H1 (cell line): ENCODE results near the gene ZNF398. TPM values are rescaled to one million over a fixed set of nuclear protein-coding genes. Genes with fewer than 3 reads are reported as not detected.

Experiments used
- CTCF ChIA-PET: fragments of 300-600 bp; sonication (Branson Sonifier 250); formaldehyde crosslinking; loops from one replicate; lab custom pipeline; 2021; ENCODE audit not compliant: partially characterized antibody; lab: Charles Lee
- POLR2A ChIA-PET: fragments of 300-600 bp; sonication (Branson Sonifier 250); formaldehyde crosslinking; loops from one replicate; lab custom pipeline; 2021; ENCODE audit warnings: inconsistent platforms; ENCODE audit not compliant: partially characterized antibody; lab: Charles Lee
- DNase-seq, 2 experiments: peaks; one replicate each; pipeline versions ENCODE4 v3.0.0 to v3.0.0-alpha.2; 2010 to 2022; ENCODE audit warnings: low spot score in 2 of 2, low read depth in 1 of 2, mixed read lengths in 1 of 2
- FAIRE-seq: peaks from 2 replicates; lab custom pipeline; 2011; peaks lifted over from hg19 to GRCh38; lab: Jason Lieb, UNC
- H2AFZ ChIP-seq: 2 replicates; pipeline ENCODE4 v1.8.1; 2012; ENCODE audit warnings: low read length, inconsistent platforms
- H2AK5ac ChIP-seq: 2 replicates; pipeline ENCODE4 v1.6.1; 2013; ENCODE audit warnings: low read depth, low read length
- H2BK120ac ChIP-seq: replicated peaks from 2 replicates; pipeline ENCODE3; 2013; ENCODE audit warnings: low read depth, low read length, inconsistent platforms
- H2BK12ac ChIP-seq: 2 replicates; pipeline ENCODE4 v1.6.1; 2013; ENCODE audit warnings: low read depth, low read length
- H2BK15ac ChIP-seq: 2 replicates; pipeline ENCODE4 v1.6.1; 2013; ENCODE audit warnings: low read length
- H2BK20ac ChIP-seq: 2 replicates; pipeline ENCODE4 v1.6.1; 2013; ENCODE audit warnings: low read length
- H2BK5ac ChIP-seq: 2 replicates; pipeline ENCODE4 v1.6.1; 2013; ENCODE audit warnings: low read depth, low read length
- H3K14ac ChIP-seq: 2 replicates; pipeline ENCODE4 v1.6.1; 2013; ENCODE audit warnings: inconsistent platforms; ENCODE audit not compliant: insufficient read length
- H3K18ac ChIP-seq: 2 replicates; pipeline ENCODE4 v1.6.1; 2013; ENCODE audit warnings: low read length; ENCODE audit errors: extremely low read depth
- H3K23ac ChIP-seq: 2 replicates; pipeline ENCODE4 v1.6.1; 2013; ENCODE audit warnings: inconsistent platforms; ENCODE audit not compliant: insufficient read length
- H3K23me2 ChIP-seq: 2 replicates; pipeline ENCODE4 v1.6.1; 2013; ENCODE audit warnings: low read depth, low read length
- H3K27ac ChIP-seq: 2 replicates; pipeline ENCODE4 v1.6.1; 2011; ENCODE audit warnings: low read depth, low read length, inconsistent platforms
- H3K27me3 ChIP-seq, 4 experiments: replicated peaks in 1 of 4; 1 replicate in 1 of 4; 2 replicates in 3 of 4; pipeline versions ENCODE4 v1.6.1 to v1.8.1; 2011 to 2013; ENCODE audit warnings: low read length in 3 of 4, mild to moderate bottlenecking in 3 of 4, inconsistent platforms in 2 of 4, mixed read lengths in 2 of 4, moderate library complexity in 1 of 4; ENCODE audit not compliant: control insufficient read depth in 3 of 4, insufficient read depth in 3 of 4; ENCODE audit errors: extremely low read depth in 1 of 4
- H3K36me3 ChIP-seq, 4 experiments: 2 replicates each; pipeline versions ENCODE4 v1.6.1 to v1.8.1; 2011 to 2013; ENCODE audit warnings: mild to moderate bottlenecking in 4 of 4, low read length in 3 of 4, moderate library complexity in 2 of 4, control low read depth in 1 of 4, inconsistent platforms in 1 of 4; ENCODE audit not compliant: insufficient read depth in 4 of 4, control insufficient read depth in 2 of 4
- H3K4ac ChIP-seq: replicated peaks from 2 replicates; pipeline ENCODE3; 2013; ENCODE audit warnings: low read length, low read depth, mixed read lengths, inconsistent platforms; ENCODE audit not compliant: insufficient read length
- H3K4me1 ChIP-seq, 4 experiments: replicated peaks in 1 of 4; 1 replicate in 1 of 4; 2 replicates in 3 of 4; pipeline versions ENCODE4 v1.6.1 to v1.8.1; 2011 to 2013; ENCODE audit warnings: low read length in 3 of 4, inconsistent platforms in 2 of 4, mixed read lengths in 1 of 4; ENCODE audit not compliant: insufficient read depth in 4 of 4, control insufficient read depth in 3 of 4
- H3K4me2 ChIP-seq, 2 experiments: 2 replicates each; pipeline versions ENCODE4 v1.6.1 to v1.8.1; 2011 to 2013; ENCODE audit warnings: low read depth in 2 of 2, low read length in 2 of 2, control low read depth in 1 of 2, inconsistent platforms in 1 of 2, mild to moderate bottlenecking in 1 of 2; ENCODE audit not compliant: insufficient read depth in 1 of 2
- H3K4me3 ChIP-seq, 4 experiments: fragments of 200-600, 300-600 bp in 1 of 4; sonication (generic), shearing (Covaris generic), sonication (Bioruptor Twin) in 1 of 4; 2 replicates each; pipeline versions ENCODE4 v1.5.1 to v1.8.1; 2011 to 2016; ENCODE audit warnings: low read length in 4 of 4, low read depth in 3 of 4, control low read depth in 2 of 4, inconsistent platforms in 2 of 4, mild to moderate bottlenecking in 2 of 4, mixed read lengths in 1 of 4, moderate library complexity in 1 of 4; ENCODE audit not compliant: insufficient read depth in 2 of 4; ENCODE audit errors: extremely low read depth in 1 of 4
- H3K56ac ChIP-seq: replicated peaks from 2 replicates; pipeline ENCODE3; 2013; ENCODE audit warnings: low read depth, mild to moderate bottlenecking, mixed read lengths, low read length, inconsistent platforms; ENCODE audit not compliant: insufficient read length
- H3K79me1 ChIP-seq: 2 replicates; pipeline ENCODE4 v1.6.1; 2013; ENCODE audit warnings: low read depth, low read length, control low read depth
- H3K79me2 ChIP-seq, 2 experiments: 2 replicates each; pipeline versions ENCODE4 v1.6.1 to v1.8.1; 2012 to 2013; ENCODE audit warnings: low read length in 2 of 2, mild to moderate bottlenecking in 2 of 2, inconsistent platforms in 1 of 2; ENCODE audit not compliant: insufficient read depth in 2 of 2, control insufficient read depth in 1 of 2
- H3K9ac ChIP-seq, 4 experiments: replicated peaks in 1 of 4; 1 replicate in 1 of 4; 2 replicates in 3 of 4; pipeline versions ENCODE4 v1.6.1 to v1.8.1; 2011 to 2013; ENCODE audit warnings: low read depth in 3 of 4, low read length in 3 of 4, control low read depth in 2 of 4, mild to moderate bottlenecking in 2 of 4, moderate library complexity in 2 of 4, inconsistent platforms in 1 of 4; ENCODE audit errors: extremely low read depth in 1 of 4
- H3K9me3 ChIP-seq, 2 experiments: 2 replicates each; pipeline versions ENCODE4 v1.6.1 to v1.8.1; 2012 to 2013; ENCODE audit warnings: mild to moderate bottlenecking in 2 of 2, moderate library complexity in 2 of 2, control low read depth in 1 of 2, inconsistent platforms in 1 of 2, low read depth in 1 of 2, low read length in 1 of 2, mixed read lengths in 1 of 2; ENCODE audit not compliant: insufficient read depth in 2 of 2
- H4K20me1 ChIP-seq, 2 experiments: replicated peaks in 1 of 2; 2 replicates each; pipeline versions ENCODE3 to v1.8.1; 2011 to 2013; ENCODE audit warnings: inconsistent platforms in 2 of 2, low read length in 2 of 2, mild to moderate bottlenecking in 1 of 2; ENCODE audit not compliant: insufficient read depth in 2 of 2, control insufficient read depth in 1 of 2
- H4K5ac ChIP-seq: 2 replicates; pipeline ENCODE4 v1.6.1; 2013; ENCODE audit warnings: low read length, low read depth, mixed read lengths, inconsistent platforms; ENCODE audit not compliant: insufficient read length
- H4K8ac ChIP-seq: 2 replicates; pipeline ENCODE4 v1.8.0; 2013; ENCODE audit warnings: mild to moderate bottlenecking, moderate library complexity, low read length, inconsistent platforms; ENCODE audit not compliant: insufficient read depth; ENCODE audit errors: extremely low read depth
- H4K91ac ChIP-seq: replicated peaks from 2 replicates; pipeline ENCODE3; 2013; ENCODE audit warnings: low read length, mixed read lengths, inconsistent platforms; ENCODE audit not compliant: insufficient read length
- ASH2L ChIP-seq: fragments of 200-600, 300-600 bp; sonication (generic); IDR thresholded peaks from one replicate; pipeline ENCODE4 v1.7.1; 2017; ENCODE audit warnings: low read length
- BACH1 ChIP-seq: IDR thresholded peaks from 2 replicates; pipeline ENCODE4 v1.6.1; 2012; ENCODE audit warnings: low read length, improper control_type of control experiment
- BRCA1 ChIP-seq: IDR thresholded peaks from 2 replicates; pipeline ENCODE4 v1.6.1; 2012; ENCODE audit warnings: low read depth, low read length, improper control_type of control experiment
- CBX5 ChIP-seq: fragments of 300-800, 300-1000 bp; sonication (generic); IDR thresholded peaks from 2 replicates; pipeline ENCODE4 v1.7.1; 2016; ENCODE audit warnings: antibody characterized with exemption, low read length, low read depth
- HDAC2 ChIP-seq, 2 experiments: fragments of 300-600 bp in 1 of 2; sonication (generic) in 1 of 2; IDR thresholded peaks; 2 replicates each; pipeline ENCODE4 v1.6.1; 2011 to 2012; ENCODE audit warnings: low read depth in 2 of 2, low read length in 2 of 2, mild to moderate bottlenecking in 2 of 2, moderate library complexity in 2 of 2, borderline replicate concordance in 1 of 2, inconsistent platforms in 1 of 2
- SIRT6 ChIP-seq: IDR thresholded peaks from one replicate; pipeline ENCODE4 v1.7.1; 2012; ENCODE audit warnings: low read length, inconsistent platforms
- TAF7 ChIP-seq: optimal IDR thresholded peaks from 2 replicates; pipeline ENCODE3; 2011; ENCODE audit warnings: low read depth, mild to moderate bottlenecking, inconsistent platforms, low read length, moderate library complexity, borderline replicate concordance
- ZNF274 ChIP-seq: IDR thresholded peaks from 2 replicates; pipeline ENCODE4 v1.7.0; 2012; ENCODE audit warnings: low read length, borderline replicate concordance; ENCODE audit errors: extremely low read depth
- WGBS, 2 experiments: shearing (Covaris generic) in 1 of 2; methylation state at CpG; one replicate each; pipeline versions ENCODE4 v1.1.6 to v1.1.7; 2013 to 2015; ENCODE audit warnings: low lambda C conversion rate in 2 of 2, mixed read lengths in 2 of 2, inconsistent platforms in 1 of 2, low coverage in 1 of 2, missing lambda C conversion rate in 1 of 2; ENCODE audit not compliant: insufficient replicate concordance in 2 of 2, insufficient coverage in 1 of 2, insufficient read length in 1 of 2; ENCODE audit errors: extremely low coverage in 1 of 2, missing lambda C conversion rate in 1 of 2; 5-methylcytosine and 5-hydroxymethylcytosine counted together
- polyA plus RNA-seq, 7 experiments: library from polyadenylated mRNA; depleted of rRNA in 3 of 7; stranded (reverse) in 5 of 7; unstranded in 2 of 7; fragments of >200 nt in 5 of 7; fragments of 200-250 nt in 2 of 7; gene quantifications; 1 replicate in 5 of 7; 2 replicates in 1 of 7; 4 replicates in 1 of 7; pipeline versions ENCODE4 v1.2.1 to v1.2.3, GENCODE V29; 2011 to 2013; ENCODE audit warnings: missing spikeins in 2 of 7, mixed read lengths in 2 of 7
- total RNA-seq: library from RNA; stranded (reverse); fragmentation: NEBNext Ultra II Directional; extraction: Animal tissue kit (Norgen Biotek cat#: 25700); gene quantifications from 2 replicates; pipeline ENCODE4 v1.2.1, GENCODE V29; 2021

Gene ZNF398
- total and polyA plus RNA-seq, 2 of the 8 experiments (the other 6 are each of a cell fraction or from before 2014, with no cell fraction given), result 52.7 to 63.5 TPM

- Histone ChIP-seq H3K56ac (no peak overlapping the region), H3K79me2 (no peaks in the 10 kb centered on the region), H3K36me3 (peaks cover 0 to 3% (median 0%) of the 10 kb centered on the region in 4 experiments; a peak in 1 of 8 replicates), H3K14ac (no peak overlapping the region), H3K4ac (no peak overlapping the region), H4K91ac (no peak overlapping the region), H2BK15ac (no peak overlapping the region), H2BK12ac (peak overlapping the region; percentile 39; the same call in 1 of the 2 replicates), H3K23me2 (no peaks in the 10 kb centered on the region; the same call in 1 of the 2 replicates), H4K20me1 (no peaks in the 10 kb centered on the region), H2AK5ac (peak overlapping the region; percentile 40; the same call in 1 of the 2 replicates), H3K4me3 (no peak overlapping the region), H4K8ac (no peak overlapping the region), H2BK5ac (no peak overlapping the region), H4K5ac (no peak overlapping the region), H3K79me1 (no peaks in the 10 kb centered on the region), H2AFZ (no peak overlapping the region), H3K9me3 (no peaks in the 10 kb centered on the region), H3K9ac (no peak overlapping the region), H3K27me3 (no peaks in the 10 kb centered on the region), H3K18ac (no peak overlapping the region), H2BK120ac (no peak overlapping the region), H3K4me1 (peaks cover 0 to 2% (median under 1%) of the 10 kb centered on the region in 4 experiments; a peak in 2 of 7 replicates), H2BK20ac (0 out of 2 replicates have a peak overlapping the region, but pooled peaks have one; percentile 72), H3K23ac (no peak overlapping the region), H3K27ac (no peak overlapping the region), H3K4me2 (no peak overlapping the region)
- FAIRE-seq (no peak), DNase-seq (no peak)
- ChIA-PET POLR2A (interaction anchor here (0.6 to 1.6 kb wide), 2 partner anchors 25 to 48 kb away, joined by 3 to 4 read pairs; partner anchors contain the start of gene ZNF425), CTCF (interaction anchor here (0.7 to 1.5 kb wide), 3 partner anchors 31 to 90 kb away, joined by 3 read pairs; partner anchors contain the start of gene ZNF398)
- WGBS, 2 experiments, result 93% methylated on average over 2 of the region's 2 CpGs; no CpG with 5 or more reads in 1 of the 2 experiments
- no peak for TF ChIP-seq BRCA1
- TF ChIP-seq TAF7, result no peak
- TF ChIP-seq ASH2L, result no peak
- no peak for TF ChIP-seq BACH1
- no peak for TF ChIP-seq HDAC2 (IDR thresholded peaks at IDR 0.05; ENCODE audit: borderline replicate concordance in 1 of 2, low read depth in 2 of 2, low read length in 2 of 2)
- TF ChIP-seq SIRT6, result no peak
- TF ChIP-seq ZNF274, result no peak
- no peak for TF ChIP-seq CBX5
Observed at GRCh38 chr7:149100821-149101220, 46.4 kb upstream of the ZNF398 start.
